ENCODE measurements around the gene XAF1. TPM values are rescaled to one million over a fixed set of nuclear protein-coding genes. Genes with fewer than 3 reads are reported as not detected.

XAF1 gene
- total and polyA plus RNA-seq, 8 donors: 1.5 to 13.1 (median 8.1) TPM

DNA sequence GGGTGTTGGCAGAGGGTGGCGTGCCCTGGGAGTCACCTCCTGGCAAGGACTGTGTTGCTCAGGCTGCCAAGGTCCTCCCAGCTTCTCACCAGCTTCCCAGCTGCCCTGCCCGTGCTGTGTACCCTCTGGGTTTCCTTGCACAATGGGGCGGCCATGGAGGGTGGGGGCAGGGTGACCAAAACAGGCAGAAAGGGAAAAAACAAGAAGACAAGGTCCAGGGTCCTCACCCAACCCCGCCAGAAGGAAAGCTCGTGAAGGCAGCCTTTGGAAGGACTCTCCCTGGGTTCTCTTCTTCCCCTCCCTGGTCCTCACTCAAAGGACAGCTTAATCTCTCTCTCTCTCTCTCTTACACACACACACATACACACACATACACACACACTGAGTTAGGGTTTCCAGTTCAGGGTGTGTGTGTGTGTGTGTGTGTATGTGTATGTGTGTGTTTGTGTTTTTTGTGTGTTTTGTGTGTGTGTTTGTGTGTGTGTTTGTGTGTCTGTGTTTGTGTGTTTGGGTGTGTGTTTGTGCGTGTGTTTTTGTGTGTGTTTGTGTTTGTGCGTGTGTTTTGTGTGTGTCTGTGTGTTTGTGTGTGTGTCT is 44.7 kb upstream of the XAF1 start:
- FAIRE-seq: no peak
- ATAC-seq: peak in 1 of 4 donors; percentile 53
- intact Hi-C loops (cut with DNase I): no loop called here
- Histone ChIP-seq H3K27ac (no peak overlapping the region), H3K27me3 (peaks cover 0 to 6% (median 4%) of the 10 kb centered on the region in 4 donors), H3K4me3 (no peak overlapping the region), H3K4me1 (no peaks in the 10 kb centered on the region), H3K36me3 (no peaks in the 10 kb centered on the region), H3K9me3 (no peaks in the 10 kb centered on the region)
- 47 to 63% methylated on average over 7 of the region's 7 CpGs for WGBS, 2 donors
- DNase-seq: no peak
- TF ChIP-seq, protein P1, sequence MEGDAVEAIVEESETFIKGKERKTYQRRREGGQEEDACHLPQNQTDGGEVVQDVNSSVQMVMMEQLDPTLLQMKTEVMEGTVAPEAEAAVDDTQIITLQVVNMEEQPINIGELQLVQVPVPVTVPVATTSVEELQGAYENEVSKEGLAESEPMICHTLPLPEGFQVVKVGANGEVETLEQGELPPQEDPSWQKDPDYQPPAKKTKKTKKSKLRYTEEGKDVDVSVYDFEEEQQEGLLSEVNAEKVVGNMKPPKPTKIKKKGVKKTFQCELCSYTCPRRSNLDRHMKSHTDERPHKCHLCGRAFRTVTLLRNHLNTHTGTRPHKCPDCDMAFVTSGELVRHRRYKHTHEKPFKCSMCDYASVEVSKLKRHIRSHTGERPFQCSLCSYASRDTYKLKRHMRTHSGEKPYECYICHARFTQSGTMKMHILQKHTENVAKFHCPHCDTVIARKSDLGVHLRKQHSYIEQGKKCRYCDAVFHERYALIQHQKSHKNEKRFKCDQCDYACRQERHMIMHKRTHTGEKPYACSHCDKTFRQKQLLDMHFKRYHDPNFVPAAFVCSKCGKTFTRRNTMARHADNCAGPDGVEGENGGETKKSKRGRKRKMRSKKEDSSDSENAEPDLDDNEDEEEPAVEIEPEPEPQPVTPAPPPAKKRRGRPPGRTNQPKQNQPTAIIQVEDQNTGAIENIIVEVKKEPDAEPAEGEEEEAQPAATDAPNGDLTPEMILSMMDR (IDR thresholded peaks at IDR 0.05): no peak

DNA sequence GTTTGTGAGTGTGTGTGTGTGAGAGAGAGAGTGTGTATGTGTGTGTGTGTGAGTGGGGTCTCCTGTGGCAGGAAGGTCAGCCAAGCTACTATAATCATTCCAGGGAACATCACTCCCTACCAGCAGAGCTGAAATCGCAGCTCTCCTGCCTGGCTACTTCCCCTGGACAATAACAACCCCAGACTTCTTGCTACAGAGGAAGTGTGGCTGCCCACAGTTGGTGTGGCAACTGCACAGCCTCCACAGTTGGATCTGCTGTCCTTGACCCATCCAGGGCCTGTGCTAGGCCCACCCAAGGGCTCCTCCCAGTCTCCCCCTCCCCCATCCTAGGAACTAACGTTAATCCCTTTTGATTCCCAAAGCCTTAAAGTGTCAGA is 44.2 kb upstream of the XAF1 start:
- intact Hi-C loops (cut with DNase I): no loop called here
- Histone ChIP-seq H3K9me3 (no peaks in the 10 kb centered on the region), H3K4me3 (no peak overlapping the region), H3K27me3 (peaks cover 0 to 6% (median 4%) of the 10 kb centered on the region in 4 donors), H3K36me3 (no peaks in the 10 kb centered on the region), H3K4me1 (no peaks in the 10 kb centered on the region), H3K27ac (no peak overlapping the region)
- DNase-seq: no peak
- no peak for ATAC-seq
- WGBS, 2 donors: 48 to 80% methylated on average over 2 of the region's 2 CpGs
- FAIRE-seq: no peak
- TF ChIP-seq, protein P1 (IDR thresholded peaks at IDR 0.05): no peak

DNA sequence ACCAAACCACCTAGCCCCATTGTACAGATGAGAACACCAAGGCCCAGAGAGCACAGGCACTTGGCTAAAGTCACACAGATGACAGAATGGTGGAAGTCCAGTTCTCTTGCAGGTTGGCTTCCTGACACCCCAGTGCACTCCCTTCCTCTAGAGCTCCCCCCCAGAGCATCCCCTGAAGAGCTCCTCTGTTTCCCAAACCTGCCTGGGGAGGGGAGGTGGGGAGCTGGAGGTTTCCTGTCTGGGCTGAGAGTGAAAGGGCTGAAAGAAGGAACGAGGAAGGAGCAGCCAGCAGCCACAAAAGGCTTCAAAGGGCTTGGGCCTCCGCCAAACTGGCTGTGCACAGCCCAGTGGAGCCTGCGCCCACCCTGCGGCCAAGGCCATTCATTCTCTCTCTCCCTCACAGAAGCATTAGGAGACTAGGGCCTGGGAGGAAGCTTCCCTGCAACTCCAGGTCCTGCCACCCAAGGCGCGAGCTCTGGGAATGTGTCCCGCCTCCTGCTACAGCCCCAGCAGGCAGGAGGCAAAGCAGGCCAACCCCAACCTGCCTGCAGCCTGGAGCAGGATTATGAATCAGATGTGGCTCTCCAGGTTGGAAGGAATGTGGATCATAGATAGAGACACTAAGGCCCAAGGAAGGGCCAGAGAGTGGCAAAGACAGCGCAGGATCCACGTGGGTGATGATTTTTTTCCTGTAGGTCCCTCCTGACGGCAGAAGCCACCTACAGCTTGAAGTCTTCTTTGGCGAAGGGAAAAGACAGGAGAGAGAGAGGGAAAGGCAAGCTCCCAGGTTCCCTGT is 43.6 kb upstream of the XAF1 start:
- Histone ChIP-seq H3K9me3 (no peaks in the 10 kb centered on the region), H3K4me3 (no peak overlapping the region), H3K4me1 (no peaks in the 10 kb centered on the region), H3K27ac (no peak overlapping the region), H3K27me3 (peaks cover 0 to 6% (median 4%) of the 10 kb centered on the region in 4 donors), H3K36me3 (no peaks in the 10 kb centered on the region)
- ATAC-seq: peak in 2 of 4 donors; percentile 9 to 14
- TF ChIP-seq, protein P1 (IDR thresholded peaks at IDR 0.05): no peak
- intact Hi-C loops (cut with DNase I): no loop called here
- 30 to 41% methylated on average over 11 of the region's 11 CpGs for WGBS, 2 donors
- no peak for FAIRE-seq
- no peak for DNase-seq

DNA sequence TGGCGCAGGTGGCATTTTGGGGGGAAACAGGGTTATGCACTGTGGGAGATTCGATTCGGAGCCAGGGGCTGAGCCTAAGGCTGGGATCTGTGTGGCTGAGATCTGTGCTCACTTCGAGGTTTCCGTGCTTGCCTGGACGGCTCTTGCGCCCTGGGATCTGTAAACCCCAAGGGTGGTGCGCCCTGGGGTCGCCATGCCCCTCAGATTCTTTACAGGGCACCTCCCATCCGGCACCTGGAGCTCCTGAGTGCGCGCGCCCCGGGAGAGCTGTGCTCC is 43.1 kb upstream of the XAF1 start:
- TF ChIP-seq, protein P1 (IDR thresholded peaks at IDR 0.05): no peak
- Histone ChIP-seq H3K27me3 (peaks cover 0 to 6% (median 4%) of the 10 kb centered on the region in 4 donors), H3K36me3 (no peaks in the 10 kb centered on the region), H3K9me3 (no peaks in the 10 kb centered on the region), H3K27ac (no peak overlapping the region), H3K4me3 (no peak overlapping the region), H3K4me1 (no peaks in the 10 kb centered on the region)
- no peak for DNase-seq
- intact Hi-C loops (cut with DNase I): no loop called here
- no peak for FAIRE-seq
- no peak for ATAC-seq
- 17% methylated on average over 14 of the region's 14 CpGs for WGBS, 2 donors

All from pancreas (tissue), 10 donors.